GM12874 (cell line): ENCODE data around the gene TMEM236.

ENCODE experiments used
- TF ChIP-seq, protein P1 (sequence below): IDR thresholded peaks from 2 replicates; pipeline ENCODE4 v1.5.1; 2011; ENCODE audit warnings: low read depth, mild to moderate bottlenecking, control low read depth, low read length, moderate library complexity; ENCODE audit not compliant: insufficient read depth

TMEM236 gene, protein sequence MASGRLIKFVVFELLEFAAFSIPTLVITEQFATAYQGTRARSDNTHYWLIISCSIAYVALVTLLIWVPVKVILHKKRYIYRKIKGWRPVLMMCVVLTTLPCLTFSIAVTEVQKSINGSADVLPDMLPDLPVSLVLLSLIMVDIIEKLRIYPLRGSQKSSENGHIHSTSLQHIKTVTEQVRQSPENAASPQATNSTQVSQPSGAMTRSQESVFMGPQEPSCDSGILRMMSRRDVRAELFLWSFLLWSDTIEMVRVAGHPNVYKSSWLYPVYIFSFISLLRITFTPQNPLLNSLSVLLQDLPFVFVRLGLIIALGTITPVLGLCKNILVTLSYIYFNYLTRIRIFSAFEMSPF

DNA sequence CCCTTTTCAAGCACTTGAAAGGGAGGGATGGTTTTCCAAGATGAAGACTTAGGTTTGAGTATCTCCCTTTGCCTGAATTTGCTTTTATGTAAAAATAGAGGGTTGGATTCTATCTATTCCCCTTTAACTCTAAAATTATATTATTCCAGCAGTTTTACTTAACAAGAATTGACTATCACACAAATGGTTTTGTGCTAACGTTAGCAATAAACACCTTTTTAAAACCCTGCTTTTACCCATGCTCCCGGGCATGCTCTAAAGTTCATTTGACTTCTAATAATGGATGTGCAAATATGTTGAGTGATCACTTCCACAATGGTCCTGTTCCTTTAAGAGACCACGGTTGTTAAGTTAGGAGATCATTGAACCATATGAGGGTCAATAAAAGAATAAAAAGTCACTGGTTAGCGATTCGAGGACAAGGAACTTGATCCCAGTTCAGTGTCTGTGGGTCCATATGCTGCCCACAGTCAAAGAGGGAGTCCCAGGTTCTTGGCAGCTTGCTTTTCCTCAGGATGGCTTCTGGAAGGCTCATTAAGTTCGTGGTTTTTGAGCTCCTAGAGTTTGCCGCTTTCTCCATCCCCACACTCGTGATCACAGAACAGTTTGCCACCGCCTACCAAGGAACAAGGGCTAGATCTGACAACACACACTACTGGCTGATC, at the start of gene TMEM236:
TSS of gene TMEM236 (plus strand) at position 421 of the 665 bp plus-strand sequence. CDS start at position 516, 95 bp downstream.
- TF ChIP-seq, protein P1, sequence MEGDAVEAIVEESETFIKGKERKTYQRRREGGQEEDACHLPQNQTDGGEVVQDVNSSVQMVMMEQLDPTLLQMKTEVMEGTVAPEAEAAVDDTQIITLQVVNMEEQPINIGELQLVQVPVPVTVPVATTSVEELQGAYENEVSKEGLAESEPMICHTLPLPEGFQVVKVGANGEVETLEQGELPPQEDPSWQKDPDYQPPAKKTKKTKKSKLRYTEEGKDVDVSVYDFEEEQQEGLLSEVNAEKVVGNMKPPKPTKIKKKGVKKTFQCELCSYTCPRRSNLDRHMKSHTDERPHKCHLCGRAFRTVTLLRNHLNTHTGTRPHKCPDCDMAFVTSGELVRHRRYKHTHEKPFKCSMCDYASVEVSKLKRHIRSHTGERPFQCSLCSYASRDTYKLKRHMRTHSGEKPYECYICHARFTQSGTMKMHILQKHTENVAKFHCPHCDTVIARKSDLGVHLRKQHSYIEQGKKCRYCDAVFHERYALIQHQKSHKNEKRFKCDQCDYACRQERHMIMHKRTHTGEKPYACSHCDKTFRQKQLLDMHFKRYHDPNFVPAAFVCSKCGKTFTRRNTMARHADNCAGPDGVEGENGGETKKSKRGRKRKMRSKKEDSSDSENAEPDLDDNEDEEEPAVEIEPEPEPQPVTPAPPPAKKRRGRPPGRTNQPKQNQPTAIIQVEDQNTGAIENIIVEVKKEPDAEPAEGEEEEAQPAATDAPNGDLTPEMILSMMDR, result no peak

DNA sequence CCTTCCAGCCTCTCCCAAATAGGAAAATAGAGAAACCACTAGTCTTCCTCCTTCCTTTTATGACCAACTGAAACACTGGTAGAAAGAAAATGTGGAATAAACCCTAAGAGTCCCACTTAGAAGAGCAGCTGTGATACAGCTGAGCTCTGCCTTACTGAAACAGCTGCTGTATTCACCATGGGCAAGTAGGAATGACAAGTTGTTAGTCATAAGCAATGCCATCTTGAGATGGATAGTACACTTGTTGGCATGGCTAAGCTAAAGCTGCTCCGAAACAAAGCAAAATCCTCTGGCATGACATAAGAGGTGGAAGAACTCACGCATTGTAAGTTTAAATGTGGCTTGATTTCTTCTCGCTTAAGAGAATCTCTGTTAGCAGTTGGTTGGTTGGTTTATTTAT, 48.3 kb upstream of the TMEM236 start:
- TF ChIP-seq, protein P1, result no peak

DNA sequence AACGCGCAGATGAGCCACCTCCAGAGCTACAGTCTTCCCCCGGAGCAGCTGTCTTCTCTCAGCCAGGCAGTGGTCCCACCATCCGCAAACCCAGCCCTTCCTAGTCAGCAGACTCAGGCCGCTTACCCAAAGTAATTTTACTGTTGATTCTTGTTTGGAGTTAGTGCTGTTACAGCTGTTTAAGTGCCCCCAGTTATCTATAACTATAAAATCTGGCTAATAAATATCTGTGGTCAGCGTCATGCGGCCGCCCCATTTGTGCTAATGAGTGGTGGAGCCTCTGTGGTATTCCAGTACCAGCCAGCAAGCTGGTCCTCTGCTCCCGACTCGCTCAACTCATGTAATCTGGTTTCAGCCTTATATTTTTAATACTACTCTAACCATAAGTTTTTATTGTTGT, 43.2 kb upstream of the TMEM236 start:
- TF ChIP-seq, protein P1, result no peak

DNA sequence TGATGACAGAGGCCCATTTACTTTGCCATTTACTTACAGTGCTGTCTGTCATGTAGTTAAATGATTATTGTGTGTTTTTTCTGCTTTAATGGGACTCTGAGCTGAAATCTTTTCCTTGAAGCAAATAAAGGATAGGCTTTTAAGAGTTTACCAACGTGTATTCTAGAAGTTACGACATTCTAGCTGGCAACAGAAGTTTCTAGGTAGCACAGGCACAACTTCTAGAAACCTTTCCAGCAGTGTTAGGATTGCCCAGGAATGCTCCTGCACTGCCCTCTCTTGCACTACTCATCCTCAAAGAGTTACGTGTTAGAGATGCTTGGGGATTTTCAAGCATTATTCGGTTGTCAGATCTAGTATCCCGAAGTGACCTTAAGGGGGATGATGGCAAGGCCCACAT, 42.5 kb upstream of the TMEM236 start:
- TF ChIP-seq, protein P1, result no peak

DNA sequence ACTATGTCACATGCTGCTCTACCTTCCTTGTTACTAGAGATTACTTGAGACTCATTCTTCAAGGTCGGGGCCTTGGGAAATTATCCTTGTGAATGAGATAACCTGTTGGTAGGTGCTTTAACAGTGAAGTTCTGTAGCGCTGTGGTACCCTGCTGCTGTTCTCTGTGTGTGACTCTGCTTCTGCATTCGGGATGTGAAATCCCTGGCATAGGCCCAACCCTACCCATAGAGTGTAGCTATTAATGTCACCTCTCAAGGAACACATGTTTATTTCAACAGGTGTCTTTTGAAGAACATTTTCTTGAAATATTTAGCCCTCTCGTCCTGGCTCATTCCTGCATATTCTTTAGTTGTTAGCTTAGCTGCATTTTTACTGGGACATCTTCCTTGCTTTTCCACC, 41.8 kb upstream of the TMEM236 start:
- TF ChIP-seq, protein P1, result no peak

DNA sequence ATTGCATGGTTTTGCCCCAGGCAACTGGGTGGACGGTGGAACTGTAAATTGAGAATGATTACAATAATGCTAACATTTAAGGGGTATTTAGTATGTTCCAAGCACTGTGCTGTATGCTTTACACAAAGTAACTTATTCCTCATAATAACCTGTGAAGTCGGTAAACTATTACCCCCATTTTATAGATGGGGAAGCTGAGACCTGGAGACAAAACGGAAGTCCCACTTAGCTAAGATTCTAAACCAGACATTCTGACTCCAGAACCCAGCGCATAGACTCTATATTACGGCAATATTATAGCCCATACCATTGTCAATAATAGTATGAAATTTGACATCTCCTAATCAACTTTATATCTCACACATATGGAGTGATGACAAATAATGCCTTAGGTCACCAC, 39.9 kb upstream of the TMEM236 start:
- TF ChIP-seq, protein P1, result no peak

DNA sequence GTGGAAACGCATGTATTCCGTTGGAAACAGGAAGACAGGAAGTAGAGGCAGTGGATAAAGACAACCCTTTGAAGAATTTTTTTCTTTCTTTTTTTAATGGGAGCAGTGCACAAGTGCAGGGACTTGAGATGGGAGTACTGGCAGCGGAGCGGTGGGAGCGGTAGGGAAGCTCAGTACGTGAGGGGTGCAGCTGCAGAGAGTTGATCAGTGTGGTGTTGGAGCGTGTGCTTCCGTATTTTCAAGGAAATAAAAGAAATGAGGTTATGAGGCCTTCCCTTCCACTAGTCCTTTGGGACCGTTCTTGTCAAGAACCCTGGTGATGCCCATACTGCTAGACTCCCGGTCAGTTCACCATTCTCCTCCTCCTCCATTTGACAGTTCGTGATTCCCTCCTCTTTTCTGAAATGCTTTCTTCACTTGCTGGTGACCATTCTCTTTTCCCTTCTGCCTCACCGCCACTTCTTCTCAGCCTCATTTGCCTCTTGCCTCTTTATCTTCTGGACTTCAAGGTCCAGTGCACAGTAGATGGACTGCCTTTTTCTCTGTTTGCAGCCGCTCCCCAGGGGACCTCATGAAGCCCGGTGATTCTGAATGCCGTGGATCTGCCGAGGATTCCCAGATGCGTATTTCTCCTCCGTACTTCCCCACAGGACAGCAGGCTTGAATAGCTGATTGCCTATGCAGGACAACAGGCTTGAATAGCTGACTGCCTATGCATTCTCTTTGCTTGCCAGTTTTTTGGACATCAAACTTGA, 39.1 kb upstream of the TMEM236 start:
- TF ChIP-seq, protein P1, result no peak
